HepG2 (cell line): Measurements from ENCODE around the gene TMUB1. TPM values are rescaled to one million over a fixed set of nuclear protein-coding genes. Genes with fewer than 3 reads are reported as not detected.

Experiments
- ATAC-seq: fragments of 200-7000 bp; cut with Tn5 transposase; 3 replicates; pipeline ENCODE4 v1.9.1; 2020; ENCODE audit warnings: mild to moderate bottlenecking, moderate library complexity
- BruUV-seq: library from RNA; stranded (reverse); fragments of 400-500 nt; replicated peaks from 2 replicates; lab custom pipeline; 2021; lab: Mats Ljungman, UMichigan
- CTCF ChIA-PET: fragments of 300-600 bp; formaldehyde crosslinking; extraction: SDS; loops from one replicate; lab custom pipeline; 2021; ENCODE audit warnings: low total read pairs, inconsistent platforms, low intra/inter-chr PET ratio; lab: Yijun Ruan, JAX
- POLR2A ChIA-PET: fragments of 350-600 bp; sonication (Branson Sonifier 250); formaldehyde crosslinking; loops from one replicate; lab custom pipeline; 2020; ENCODE audit warnings: antibody characterized with exemption, inconsistent platforms; lab: Yijun Ruan, JAX
- DNase-seq: peaks from one replicate; pipeline ENCODE4 v3.0.0-alpha.2; 2015; ENCODE audit warnings: low spot score
- FAIRE-seq: peaks from 3 replicates; lab custom pipeline; 2011; peaks lifted over from hg19 to GRCh38; lab: Jason Lieb, UNC
- H2AFZ ChIP-seq: one replicate; pipeline ENCODE4 v1.6.1; 2011; ENCODE audit warnings: low read length, inconsistent platforms
- H3K27ac ChIP-seq: fragments of 300-600 bp; 3 replicates; pipeline ENCODE4 v1.8.0; 2011; ENCODE audit warnings: mixed run types, mild to moderate bottlenecking, mixed read lengths, low read length, inconsistent platforms; ENCODE audit not compliant: insufficient read depth; ENCODE audit errors: extremely low read length
- H3K27me3 ChIP-seq, 2 experiments: fragments of 200-600 bp in 1 of 2; 2 replicates in 1 of 2; 3 replicates in 1 of 2; pipeline versions ENCODE4 v1.6.0 to v1.8.0; 2011; ENCODE audit warnings: low read length in 2 of 2, mild to moderate bottlenecking in 2 of 2, moderate library complexity in 2 of 2, inconsistent platforms in 1 of 2; ENCODE audit not compliant: insufficient read depth in 2 of 2, control insufficient read depth in 1 of 2
- H3K36me3 ChIP-seq, 2 experiments: fragments of 200-600 bp in 1 of 2; replicated peaks in 1 of 2; 2 replicates in 1 of 2; 3 replicates in 1 of 2; pipeline versions ENCODE4 v1.5.1 to v1.8.0; 2011; ENCODE audit warnings: low read length in 2 of 2, inconsistent platforms in 1 of 2; ENCODE audit not compliant: insufficient read depth in 2 of 2, control insufficient read depth in 1 of 2
- H3K4me1 ChIP-seq: 2 replicates; pipeline ENCODE4 v1.5.1; 2012; ENCODE audit warnings: low read length, inconsistent platforms; ENCODE audit not compliant: insufficient read depth
- H3K4me2 ChIP-seq: 2 replicates; pipeline ENCODE4 v1.6.0; 2011; ENCODE audit warnings: low read depth, low read length, inconsistent platforms
- H3K4me3 ChIP-seq, 3 experiments: fragments of 200-600 bp in 1 of 3; sonication (generic), shearing (Covaris generic) in 1 of 3; replicated peaks in 1 of 3; 2 replicates each; pipeline ENCODE4 v1.5.1; 2011 to 2016; ENCODE audit warnings: low read length in 3 of 3, inconsistent platforms in 2 of 3, low read depth in 2 of 3, mild to moderate bottlenecking in 2 of 3, control low read depth in 1 of 3, mixed read lengths in 1 of 3; ENCODE audit not compliant: insufficient read depth in 1 of 3
- H3K79me2 ChIP-seq: one replicate; pipeline ENCODE4 v1.6.1; 2011; ENCODE audit warnings: low read length, inconsistent platforms; ENCODE audit not compliant: insufficient read depth
- H3K9ac ChIP-seq: 2 replicates; pipeline ENCODE4 v1.6.0; 2011; ENCODE audit warnings: mild to moderate bottlenecking, low read depth, low read length, inconsistent platforms; ENCODE audit not compliant: insufficient read depth
- H3K9me3 ChIP-seq: 2 replicates; pipeline ENCODE4 v1.5.1; 2012; ENCODE audit warnings: mild to moderate bottlenecking, low read length
- H4K20me1 ChIP-seq: 2 replicates; pipeline ENCODE4 v1.6.0; 2011; ENCODE audit warnings: inconsistent platforms, mild to moderate bottlenecking, low read length, moderate library complexity; ENCODE audit not compliant: insufficient read depth
- CEBPG ChIP-seq: IDR thresholded peaks from 2 replicates; pipeline ENCODE4 v1.6.1; 2016
- GABPA ChIP-seq, 2 experiments: IDR thresholded peaks; 2 replicates each; pipeline ENCODE4 v1.6.1; 2011 to 2016; ENCODE audit warnings: low read depth in 2 of 2, low read length in 1 of 2, missing biosample characterization in 1 of 2, missing genetic modification characterization in 1 of 2
- KDM3A ChIP-seq: IDR thresholded peaks from 2 replicates; pipeline ENCODE4 v1.6.1; 2018; ENCODE audit warnings: low read depth, missing compliant biosample characterization
- KLF11 ChIP-seq: IDR thresholded peaks from 2 replicates; pipeline ENCODE4 v1.6.1; 2016; ENCODE audit warnings: missing compliant biosample characterization
- NFE2 ChIP-seq: sonication (generic); formaldehyde crosslinking; IDR thresholded peaks from 2 replicates; pipeline ENCODE4 v1.4.0; 2020; ENCODE audit warnings: missing genetic modification reagents
- NFIB ChIP-seq: sonication (generic); formaldehyde crosslinking; IDR thresholded peaks from 2 replicates; pipeline ENCODE4 v1.9.0; 2021; ENCODE audit warnings: missing genetic modification reagents, mild to moderate bottlenecking, borderline replicate concordance
- PAX8 ChIP-seq: sonication (generic); formaldehyde crosslinking; IDR thresholded peaks from 2 replicates; pipeline ENCODE4 v1.8.0; 2022; ENCODE audit warnings: mild to moderate bottlenecking, missing genetic modification reagents, borderline replicate concordance
- RAD21 ChIP-seq: fragments of 450-650 bp; formaldehyde crosslinking; IDR thresholded peaks from 2 replicates; pipeline ENCODE4 v1.5.0; 2020; ENCODE audit warnings: mild to moderate bottlenecking
- RFX3 ChIP-seq: IDR thresholded peaks from 2 replicates; pipeline ENCODE4 v1.6.1; 2016; ENCODE audit warnings: missing biosample characterization, missing genetic modification reagents
- ZNF780A ChIP-seq: sonication (generic); formaldehyde crosslinking; IDR thresholded peaks from 2 replicates; pipeline ENCODE4 v1.8.0; 2022; ENCODE audit warnings: mild to moderate bottlenecking, missing genetic modification reagents, moderate library complexity
- ZNF83 ChIP-seq: sonication (generic); formaldehyde crosslinking; IDR thresholded peaks from 2 replicates; pipeline ENCODE4 v1.4.0; 2020; ENCODE audit warnings: missing genetic modification reagents, mild to moderate bottlenecking, borderline replicate concordance
- WGBS: methylation state at CpG from one replicate; pipeline ENCODE4 v1.1.6; 2017; ENCODE audit warnings: low lambda C conversion rate; 5-methylcytosine and 5-hydroxymethylcytosine counted together
- in situ Hi-C: cut with HindIII; loops from 2 replicates; pipeline ENCODE4 v1.10.0; 2017; ENCODE audit warnings: low pct_unique_long_range_greater_than_20kb; ENCODE audit not compliant: extremely low pct_ligation_motif_present
- intact Hi-C: fragments of 100-400 bp; cut with micrococcal nuclease; formaldehyde crosslinking; loops from one replicate; pipeline ENCODE4 v1.10.0; 2022; ENCODE audit not compliant: unreplicated experiment
- polyA plus RNA-seq, 8 experiments: library from polyadenylated mRNA; depleted of rRNA in 3 of 8; stranded (reverse) in 7 of 8; unstranded in 1 of 8; fragments of >200 nt; fragmentation: Illumina TruSeq in 4 of 8; extraction: Trizol in 4 of 8; gene quantifications; 2 replicates each; pipeline versions ENCODE4 v1.2.1 to v1.2.3, GENCODE V29; 2011 to 2016; ENCODE audit warnings: low read depth in 4 of 8, missing spikeins in 1 of 8, mixed read lengths in 1 of 8; ENCODE audit not compliant: insufficient read depth in 1 of 8
- total RNA-seq, 5 experiments: library from RNA; depleted of rRNA; stranded (reverse); fragments of >200 nt; fragmentation: Illumina TruSeq; extraction: Trizol; gene quantifications; 2 replicates each; pipeline ENCODE4 v1.2.3, GENCODE V29; 2016; ENCODE audit warnings: low read depth in 1 of 5
- TF ChIP-seq, protein P1 (sequence below): sonication (generic); formaldehyde crosslinking; IDR thresholded peaks from 2 replicates; pipeline ENCODE4 v1.4.0; 2020; ENCODE audit warnings: mild to moderate bottlenecking, missing genetic modification reagents
- TF ChIP-seq, protein P2 (sequence below): sonication (generic); formaldehyde crosslinking; IDR thresholded peaks from 2 replicates; pipeline ENCODE4 v1.4.0; 2020; ENCODE audit warnings: missing genetic modification reagents; ENCODE audit errors: not compliant biosample characterization
- TF ChIP-seq, protein P3 (sequence below): sonication (generic); IDR thresholded peaks from 2 replicates; pipeline ENCODE4 v1.6.1; 2016; ENCODE audit warnings: low read depth, borderline replicate concordance

TMUB1 gene
- total and polyA plus RNA-seq, 2 of the 13 experiments (the other 11 are each of a cell fraction or from before 2014, with no cell fraction given), result 44.8 to 51.6 TPM

- H3K9me3 ChIP-seq, result no peaks in the 10 kb centered on the region
- POLR2A ChIA-PET, result no interaction called here
- BruUV-seq, result no TSS peak
- TF ChIP-seq NFIB (CRISPR knock-in tag) (no peak), RAD21 (no peak), ZNF83 (CRISPR knock-in tag) (no peak), GABPA (IDR thresholded peaks at IDR 0.05; ENCODE audit: low read depth, low read length) (no peak), GABPA (CRISPR knock-in tag; IDR thresholded peaks at IDR 0.05; ENCODE audit: low read depth) (no peak), CEBPG (CRISPR knock-in tag) (no peak), ZNF780A (CRISPR knock-in tag) (no peak), RFX3 (no peak), KLF11 (CRISPR knock-in tag) (no peak), NFE2 (CRISPR knock-in tag) (no peak), KDM3A (CRISPR knock-in tag) (no peak), PAX8 (CRISPR knock-in tag) (no peak)
- TF ChIP-seq, protein P1, sequence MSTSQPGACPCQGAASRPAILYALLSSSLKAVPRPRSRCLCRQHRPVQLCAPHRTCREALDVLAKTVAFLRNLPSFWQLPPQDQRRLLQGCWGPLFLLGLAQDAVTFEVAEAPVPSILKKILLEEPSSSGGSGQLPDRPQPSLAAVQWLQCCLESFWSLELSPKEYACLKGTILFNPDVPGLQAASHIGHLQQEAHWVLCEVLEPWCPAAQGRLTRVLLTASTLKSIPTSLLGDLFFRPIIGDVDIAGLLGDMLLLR (CRISPR knock-in tag), result no peak
- TF ChIP-seq, protein P2, sequence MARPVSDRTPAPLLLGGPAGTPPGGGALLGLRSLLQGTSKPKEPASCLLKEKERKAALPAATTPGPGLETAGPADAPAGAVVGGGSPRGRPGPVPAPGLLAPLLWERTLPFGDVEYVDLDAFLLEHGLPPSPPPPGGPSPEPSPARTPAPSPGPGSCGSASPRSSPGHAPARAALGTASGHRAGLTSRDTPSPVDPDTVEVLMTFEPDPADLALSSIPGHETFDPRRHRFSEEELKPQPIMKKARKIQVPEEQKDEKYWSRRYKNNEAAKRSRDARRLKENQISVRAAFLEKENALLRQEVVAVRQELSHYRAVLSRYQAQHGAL (CRISPR knock-in tag), result no peak
- TF ChIP-seq, protein P3, sequence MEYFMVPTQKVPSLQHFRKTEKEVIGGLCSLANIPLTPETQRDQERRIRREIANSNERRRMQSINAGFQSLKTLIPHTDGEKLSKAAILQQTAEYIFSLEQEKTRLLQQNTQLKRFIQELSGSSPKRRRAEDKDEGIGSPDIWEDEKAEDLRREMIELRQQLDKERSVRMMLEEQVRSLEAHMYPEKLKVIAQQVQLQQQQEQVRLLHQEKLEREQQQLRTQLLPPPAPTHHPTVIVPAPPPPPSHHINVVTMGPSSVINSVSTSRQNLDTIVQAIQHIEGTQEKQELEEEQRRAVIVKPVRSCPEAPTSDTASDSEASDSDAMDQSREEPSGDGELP, result no peak
- TF ChIP-seq, all 625 proteins: peak for 0
- Histone ChIP-seq H4K20me1 (no peaks in the 10 kb centered on the region), H3K79me2 (no peaks in the 10 kb centered on the region), H3K27ac (no peak overlapping the region), H3K9ac (no peak overlapping the region), H3K4me1 (peaks cover 14% of the 10 kb centered on the region), H3K27me3 (no peaks in the 10 kb centered on the region), H3K4me2 (no peak overlapping the region), H3K4me3 (no peak overlapping the region), H2AFZ (no peak overlapping the region), H3K36me3 (no peaks in the 10 kb centered on the region)
- FAIRE-seq, result no peak
- ATAC-seq, result no peak
- intact Hi-C loops (no loop called here), in situ Hi-C loops (no loop called here)
- WGBS, result 92% methylated on average over 16 of the region's 21 CpGs
- DNase-seq, result no peak
- CTCF ChIA-PET, result no interaction called here
These were observed 48.1 kb downstream of the TMUB1 start for GRCh38 chr7:151035026-151035717.
